HEK293 (cell line): Measurements from ENCODE around the gene HES3.

Source experiments
- MYNN ChIP-seq: fragments of 450-650 bp; formaldehyde crosslinking; IDR thresholded peaks from 2 replicates; pipeline ENCODE4 v1.5.1; 2016; ENCODE audit warnings: missing biosample characterization, missing genetic modification characterization, borderline replicate concordance
- SETDB1 ChIP-seq: IDR thresholded peaks from one replicate; pipeline ENCODE4 v1.6.1; 2017; ENCODE audit warnings: mild to moderate bottlenecking, low read length, moderate library complexity, mixed read lengths; ENCODE audit not compliant: insufficient read length
- ZNF133 ChIP-seq: fragments of 450-650 bp; formaldehyde crosslinking; IDR thresholded peaks from 2 replicates; pipeline ENCODE4 v1.5.1; 2016; ENCODE audit warnings: missing biosample characterization, missing genetic modification characterization
- ZNF248 ChIP-seq: fragments of 450-650 bp; formaldehyde crosslinking; IDR thresholded peaks from 2 replicates; pipeline ENCODE4 v1.5.1; 2017; ENCODE audit warnings: missing biosample characterization, missing genetic modification characterization
- ZNF585B ChIP-seq: fragments of 450-650 bp; formaldehyde crosslinking; IDR thresholded peaks from 2 replicates; pipeline ENCODE4 v1.5.1; 2016; ENCODE audit warnings: missing biosample characterization, missing genetic modification characterization
- ZNF747 ChIP-seq: fragments of 450-650 bp; formaldehyde crosslinking; IDR thresholded peaks from 2 replicates; pipeline ENCODE4 v1.5.1; 2016; ENCODE audit warnings: missing biosample characterization, missing genetic modification characterization
- TF ChIP-seq, protein P1 (sequence below): fragments of 450-650 bp; formaldehyde crosslinking; IDR thresholded peaks from 2 replicates; pipeline ENCODE4 v1.5.1; 2016; ENCODE audit warnings: missing biosample characterization, missing genetic modification characterization
- TF ChIP-seq, protein P2 (sequence below): fragments of 450-650 bp; formaldehyde crosslinking; IDR thresholded peaks from 2 replicates; pipeline ENCODE4 v1.5.1; 2017; ENCODE audit warnings: missing biosample characterization, missing genetic modification characterization
- TF ChIP-seq, protein P3 (sequence below): fragments of 450-650 bp; formaldehyde crosslinking; IDR thresholded peaks from 2 replicates; pipeline ENCODE4 v1.5.1; 2016; ENCODE audit warnings: missing biosample characterization, missing genetic modification characterization
- TF ChIP-seq, protein P4 (sequence below): fragments of 450-650 bp; formaldehyde crosslinking; IDR thresholded peaks from 2 replicates; pipeline ENCODE4 v1.5.1; 2016; ENCODE audit warnings: missing biosample characterization, missing genetic modification characterization, low read depth
- TF ChIP-seq, protein P5 (sequence below): fragments of 450-650 bp; formaldehyde crosslinking; IDR thresholded peaks from 2 replicates; pipeline ENCODE4 v1.5.1; 2017; ENCODE audit warnings: missing biosample characterization, missing genetic modification characterization
- TF ChIP-seq, protein P6 (sequence below): fragments of 450-650 bp; formaldehyde crosslinking; IDR thresholded peaks from 2 replicates; pipeline ENCODE4 v1.5.1; 2016; ENCODE audit warnings: missing biosample characterization, missing genetic modification characterization

DNA sequence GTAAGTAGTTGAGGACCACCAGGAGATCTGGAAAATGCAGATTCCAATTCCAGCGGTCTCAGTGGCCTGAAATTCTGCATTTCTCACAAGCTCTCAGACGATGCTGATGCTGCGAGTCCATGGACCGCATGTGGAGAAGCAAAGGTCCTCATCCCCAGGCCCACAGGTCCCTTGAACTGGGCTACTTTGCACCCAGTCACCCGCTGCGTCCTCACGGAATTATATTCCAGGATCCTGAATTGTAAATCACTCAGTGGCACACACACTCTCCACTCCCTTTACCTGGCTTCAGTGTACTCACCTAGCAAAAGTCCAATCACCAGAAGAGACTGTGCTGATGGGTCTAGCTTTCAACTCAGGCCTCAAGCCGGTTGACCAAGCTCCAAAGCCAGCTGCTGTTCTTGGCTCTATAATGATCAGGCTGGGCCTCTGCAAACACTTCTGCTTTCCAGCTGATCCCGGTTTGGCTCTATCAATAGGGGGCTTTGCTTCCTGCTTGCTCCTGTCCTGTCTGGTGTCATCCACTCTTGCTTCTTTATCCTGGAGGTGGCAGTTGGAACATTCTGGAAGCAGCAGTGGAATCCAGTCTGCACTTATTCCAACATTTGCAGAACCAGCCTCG lies 43.7 kb upstream of the HES3 start:
- TF ChIP-seq, protein P1, sequence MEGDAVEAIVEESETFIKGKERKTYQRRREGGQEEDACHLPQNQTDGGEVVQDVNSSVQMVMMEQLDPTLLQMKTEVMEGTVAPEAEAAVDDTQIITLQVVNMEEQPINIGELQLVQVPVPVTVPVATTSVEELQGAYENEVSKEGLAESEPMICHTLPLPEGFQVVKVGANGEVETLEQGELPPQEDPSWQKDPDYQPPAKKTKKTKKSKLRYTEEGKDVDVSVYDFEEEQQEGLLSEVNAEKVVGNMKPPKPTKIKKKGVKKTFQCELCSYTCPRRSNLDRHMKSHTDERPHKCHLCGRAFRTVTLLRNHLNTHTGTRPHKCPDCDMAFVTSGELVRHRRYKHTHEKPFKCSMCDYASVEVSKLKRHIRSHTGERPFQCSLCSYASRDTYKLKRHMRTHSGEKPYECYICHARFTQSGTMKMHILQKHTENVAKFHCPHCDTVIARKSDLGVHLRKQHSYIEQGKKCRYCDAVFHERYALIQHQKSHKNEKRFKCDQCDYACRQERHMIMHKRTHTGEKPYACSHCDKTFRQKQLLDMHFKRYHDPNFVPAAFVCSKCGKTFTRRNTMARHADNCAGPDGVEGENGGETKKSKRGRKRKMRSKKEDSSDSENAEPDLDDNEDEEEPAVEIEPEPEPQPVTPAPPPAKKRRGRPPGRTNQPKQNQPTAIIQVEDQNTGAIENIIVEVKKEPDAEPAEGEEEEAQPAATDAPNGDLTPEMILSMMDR (tag by site-specific recombination) = no peak
- no peak for TF ChIP-seq ZNF248 (tag by site-specific recombination)
- no peak for TF ChIP-seq MYNN
- TF ChIP-seq, protein P2, sequence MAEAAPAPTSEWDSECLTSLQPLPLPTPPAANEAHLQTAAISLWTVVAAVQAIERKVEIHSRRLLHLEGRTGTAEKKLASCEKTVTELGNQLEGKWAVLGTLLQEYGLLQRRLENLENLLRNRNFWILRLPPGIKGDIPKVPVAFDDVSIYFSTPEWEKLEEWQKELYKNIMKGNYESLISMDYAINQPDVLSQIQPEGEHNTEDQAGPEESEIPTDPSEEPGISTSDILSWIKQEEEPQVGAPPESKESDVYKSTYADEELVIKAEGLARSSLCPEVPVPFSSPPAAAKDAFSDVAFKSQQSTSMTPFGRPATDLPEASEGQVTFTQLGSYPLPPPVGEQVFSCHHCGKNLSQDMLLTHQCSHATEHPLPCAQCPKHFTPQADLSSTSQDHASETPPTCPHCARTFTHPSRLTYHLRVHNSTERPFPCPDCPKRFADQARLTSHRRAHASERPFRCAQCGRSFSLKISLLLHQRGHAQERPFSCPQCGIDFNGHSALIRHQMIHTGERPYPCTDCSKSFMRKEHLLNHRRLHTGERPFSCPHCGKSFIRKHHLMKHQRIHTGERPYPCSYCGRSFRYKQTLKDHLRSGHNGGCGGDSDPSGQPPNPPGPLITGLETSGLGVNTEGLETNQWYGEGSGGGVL (tag by site-specific recombination) = no peak
- TF ChIP-seq ZNF133 = no peak
- no peak for TF ChIP-seq ZNF747 (tag by site-specific recombination)
- TF ChIP-seq SETDB1 = no peak
- TF ChIP-seq, protein P3, sequence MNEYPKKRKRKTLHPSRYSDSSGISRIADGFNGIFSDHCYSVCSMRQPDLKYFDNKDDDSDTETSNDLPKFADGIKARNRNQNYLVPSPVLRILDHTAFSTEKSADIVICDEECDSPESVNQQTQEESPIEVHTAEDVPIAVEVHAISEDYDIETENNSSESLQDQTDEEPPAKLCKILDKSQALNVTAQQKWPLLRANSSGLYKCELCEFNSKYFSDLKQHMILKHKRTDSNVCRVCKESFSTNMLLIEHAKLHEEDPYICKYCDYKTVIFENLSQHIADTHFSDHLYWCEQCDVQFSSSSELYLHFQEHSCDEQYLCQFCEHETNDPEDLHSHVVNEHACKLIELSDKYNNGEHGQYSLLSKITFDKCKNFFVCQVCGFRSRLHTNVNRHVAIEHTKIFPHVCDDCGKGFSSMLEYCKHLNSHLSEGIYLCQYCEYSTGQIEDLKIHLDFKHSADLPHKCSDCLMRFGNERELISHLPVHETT = no peak
- TF ChIP-seq, protein P4, sequence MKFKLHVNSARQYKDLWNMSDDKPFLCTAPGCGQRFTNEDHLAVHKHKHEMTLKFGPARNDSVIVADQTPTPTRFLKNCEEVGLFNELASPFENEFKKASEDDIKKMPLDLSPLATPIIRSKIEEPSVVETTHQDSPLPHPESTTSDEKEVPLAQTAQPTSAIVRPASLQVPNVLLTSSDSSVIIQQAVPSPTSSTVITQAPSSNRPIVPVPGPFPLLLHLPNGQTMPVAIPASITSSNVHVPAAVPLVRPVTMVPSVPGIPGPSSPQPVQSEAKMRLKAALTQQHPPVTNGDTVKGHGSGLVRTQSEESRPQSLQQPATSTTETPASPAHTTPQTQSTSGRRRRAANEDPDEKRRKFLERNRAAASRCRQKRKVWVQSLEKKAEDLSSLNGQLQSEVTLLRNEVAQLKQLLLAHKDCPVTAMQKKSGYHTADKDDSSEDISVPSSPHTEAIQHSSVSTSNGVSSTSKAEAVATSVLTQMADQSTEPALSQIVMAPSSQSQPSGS (tag by site-specific recombination) = no peak
- TF ChIP-seq, protein P5, sequence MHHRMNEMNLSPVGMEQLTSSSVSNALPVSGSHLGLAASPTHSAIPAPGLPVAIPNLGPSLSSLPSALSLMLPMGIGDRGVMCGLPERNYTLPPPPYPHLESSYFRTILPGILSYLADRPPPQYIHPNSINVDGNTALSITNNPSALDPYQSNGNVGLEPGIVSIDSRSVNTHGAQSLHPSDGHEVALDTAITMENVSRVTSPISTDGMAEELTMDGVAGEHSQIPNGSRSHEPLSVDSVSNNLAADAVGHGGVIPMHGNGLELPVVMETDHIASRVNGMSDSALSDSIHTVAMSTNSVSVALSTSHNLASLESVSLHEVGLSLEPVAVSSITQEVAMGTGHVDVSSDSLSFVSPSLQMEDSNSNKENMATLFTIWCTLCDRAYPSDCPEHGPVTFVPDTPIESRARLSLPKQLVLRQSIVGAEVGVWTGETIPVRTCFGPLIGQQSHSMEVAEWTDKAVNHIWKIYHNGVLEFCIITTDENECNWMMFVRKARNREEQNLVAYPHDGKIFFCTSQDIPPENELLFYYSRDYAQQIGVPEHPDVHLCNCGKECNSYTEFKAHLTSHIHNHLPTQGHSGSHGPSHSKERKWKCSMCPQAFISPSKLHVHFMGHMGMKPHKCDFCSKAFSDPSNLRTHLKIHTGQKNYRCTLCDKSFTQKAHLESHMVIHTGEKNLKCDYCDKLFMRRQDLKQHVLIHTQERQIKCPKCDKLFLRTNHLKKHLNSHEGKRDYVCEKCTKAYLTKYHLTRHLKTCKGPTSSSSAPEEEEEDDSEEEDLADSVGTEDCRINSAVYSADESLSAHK (tag by site-specific recombination) = no peak
- TF ChIP-seq ZNF585B (tag by site-specific recombination) = no peak
- TF ChIP-seq, protein P6, sequence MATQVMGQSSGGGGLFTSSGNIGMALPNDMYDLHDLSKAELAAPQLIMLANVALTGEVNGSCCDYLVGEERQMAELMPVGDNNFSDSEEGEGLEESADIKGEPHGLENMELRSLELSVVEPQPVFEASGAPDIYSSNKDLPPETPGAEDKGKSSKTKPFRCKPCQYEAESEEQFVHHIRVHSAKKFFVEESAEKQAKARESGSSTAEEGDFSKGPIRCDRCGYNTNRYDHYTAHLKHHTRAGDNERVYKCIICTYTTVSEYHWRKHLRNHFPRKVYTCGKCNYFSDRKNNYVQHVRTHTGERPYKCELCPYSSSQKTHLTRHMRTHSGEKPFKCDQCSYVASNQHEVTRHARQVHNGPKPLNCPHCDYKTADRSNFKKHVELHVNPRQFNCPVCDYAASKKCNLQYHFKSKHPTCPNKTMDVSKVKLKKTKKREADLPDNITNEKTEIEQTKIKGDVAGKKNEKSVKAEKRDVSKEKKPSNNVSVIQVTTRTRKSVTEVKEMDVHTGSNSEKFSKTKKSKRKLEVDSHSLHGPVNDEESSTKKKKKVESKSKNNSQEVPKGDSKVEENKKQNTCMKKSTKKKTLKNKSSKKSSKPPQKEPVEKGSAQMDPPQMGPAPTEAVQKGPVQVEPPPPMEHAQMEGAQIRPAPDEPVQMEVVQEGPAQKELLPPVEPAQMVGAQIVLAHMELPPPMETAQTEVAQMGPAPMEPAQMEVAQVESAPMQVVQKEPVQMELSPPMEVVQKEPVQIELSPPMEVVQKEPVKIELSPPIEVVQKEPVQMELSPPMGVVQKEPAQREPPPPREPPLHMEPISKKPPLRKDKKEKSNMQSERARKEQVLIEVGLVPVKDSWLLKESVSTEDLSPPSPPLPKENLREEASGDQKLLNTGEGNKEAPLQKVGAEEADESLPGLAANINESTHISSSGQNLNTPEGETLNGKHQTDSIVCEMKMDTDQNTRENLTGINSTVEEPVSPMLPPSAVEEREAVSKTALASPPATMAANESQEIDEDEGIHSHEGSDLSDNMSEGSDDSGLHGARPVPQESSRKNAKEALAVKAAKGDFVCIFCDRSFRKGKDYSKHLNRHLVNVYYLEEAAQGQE = no peak
